ENCODE measurements around the gene B4GALNT4. TPM values are rescaled to one million over a fixed set of nuclear protein-coding genes. Genes with fewer than 3 reads are reported as not detected.
"Not testable (repeated sequence)": the region's sequence is repeated elsewhere in the genome, so short reads cannot be mapped to it uniquely, and the experiment has no call there.

B4GALNT4 gene
- total and polyA plus RNA-seq, 4 donors = 0.15 to 0.42 (median 0.42) TPM; not detected in 1

DNA sequence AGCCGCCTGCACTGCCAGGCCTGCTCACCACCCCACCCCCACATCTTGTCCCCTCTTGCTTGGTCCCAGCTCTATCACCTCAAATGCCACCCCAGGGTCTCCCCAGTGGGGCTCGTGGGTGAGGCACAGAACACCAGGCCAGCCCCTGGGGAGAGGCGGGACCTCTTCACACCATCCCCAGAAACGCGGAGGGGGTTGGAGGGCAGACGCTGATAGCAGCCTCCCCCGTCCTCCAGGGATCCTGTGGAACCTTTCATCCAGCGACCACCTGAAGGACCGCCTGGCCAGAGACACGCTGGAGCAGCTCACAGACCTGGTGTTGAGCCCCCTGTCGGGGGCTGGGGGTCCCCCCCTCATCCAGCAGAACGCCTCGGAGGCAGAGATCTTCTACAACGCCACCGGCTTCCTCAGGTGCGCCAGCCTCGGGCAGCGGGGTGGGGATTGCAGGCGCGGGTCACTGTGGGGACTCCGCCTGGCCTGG is 30.5 kb downstream of the B4GALNT4 start:
- H3K27ac ChIP-seq (ENCODE audit: low read depth in 1 of 2, low read length in 2 of 2) = no peak overlapping the region
- WGBS = 92% methylated on average over 21 of the region's 21 CpGs
- no peak overlapping the region for H3K9ac ChIP-seq (ENCODE audit: low read depth in 1 of 2, low read length in 2 of 2)
- H3K4me3 ChIP-seq (ENCODE audit: low read depth in 1 of 3, low read length in 3 of 3) = no peak overlapping the region
- no peak for TF ChIP-seq YY1 (IDR thresholded peaks at IDR 0.05)
- peaks cover 0 to under 1% (median 0%) of the 10 kb centered on the region in 4 donors for H3K36me3 ChIP-seq (ENCODE audit: control insufficient read depth in 4 of 4, insufficient read depth in 3 of 4, low read depth in 1 of 4, low read length in 3 of 4)
- H3K27me3 ChIP-seq (ENCODE audit: control insufficient read depth in 4 of 4, insufficient read depth in 4 of 4, low read length in 3 of 4) = peaks cover 0 to 3% (median 0%) of the 10 kb centered on the region in 4 donors
- no peaks in the 10 kb centered on the region for H3K9me3 ChIP-seq (ENCODE audit: control insufficient read depth in 4 of 4, low read length in 3 of 4)
- peaks cover 4 to 17% (median 9%) of the 10 kb centered on the region in 4 donors for H3K4me1 ChIP-seq (ENCODE audit: control insufficient read depth in 4 of 4, insufficient read depth in 4 of 4, low read length in 3 of 4)
- DNase-seq (ENCODE audit: low spot score) = no peak

GRCh38 chr11:400241-400689 is 31.0 kb downstream of the B4GALNT4 start:
- 92% methylated on average over 50 of the region's 50 CpGs for WGBS
- no peaks in the 10 kb centered on the region for H3K9me3 ChIP-seq (ENCODE audit: control insufficient read depth in 4 of 4, low read length in 3 of 4)
- DNase-seq (ENCODE audit: low spot score) = no peak
- no peak for TF ChIP-seq MAX (IDR thresholded peaks at IDR 0.05)
- no peak for TF ChIP-seq NR2F2 (IDR thresholded peaks at IDR 0.05)
- TF ChIP-seq HNF4A (conservative IDR thresholded peaks at IDR 0.05) = no peak
- no peak for TF ChIP-seq TAF1 (conservative IDR thresholded peaks at IDR 0.05)
- no peak for TF ChIP-seq GABPA (IDR thresholded peaks at IDR 0.05 in 1 of 2, conservative IDR thresholded peaks at IDR 0.05 in 1 of 2)
- no peak for TF ChIP-seq HNF4G (IDR thresholded peaks at IDR 0.05)
- no peak for TF ChIP-seq SP1 (IDR thresholded peaks at IDR 0.05)
- no peak for TF ChIP-seq YY1 (IDR thresholded peaks at IDR 0.05)
- TF ChIP-seq, protein P1, sequence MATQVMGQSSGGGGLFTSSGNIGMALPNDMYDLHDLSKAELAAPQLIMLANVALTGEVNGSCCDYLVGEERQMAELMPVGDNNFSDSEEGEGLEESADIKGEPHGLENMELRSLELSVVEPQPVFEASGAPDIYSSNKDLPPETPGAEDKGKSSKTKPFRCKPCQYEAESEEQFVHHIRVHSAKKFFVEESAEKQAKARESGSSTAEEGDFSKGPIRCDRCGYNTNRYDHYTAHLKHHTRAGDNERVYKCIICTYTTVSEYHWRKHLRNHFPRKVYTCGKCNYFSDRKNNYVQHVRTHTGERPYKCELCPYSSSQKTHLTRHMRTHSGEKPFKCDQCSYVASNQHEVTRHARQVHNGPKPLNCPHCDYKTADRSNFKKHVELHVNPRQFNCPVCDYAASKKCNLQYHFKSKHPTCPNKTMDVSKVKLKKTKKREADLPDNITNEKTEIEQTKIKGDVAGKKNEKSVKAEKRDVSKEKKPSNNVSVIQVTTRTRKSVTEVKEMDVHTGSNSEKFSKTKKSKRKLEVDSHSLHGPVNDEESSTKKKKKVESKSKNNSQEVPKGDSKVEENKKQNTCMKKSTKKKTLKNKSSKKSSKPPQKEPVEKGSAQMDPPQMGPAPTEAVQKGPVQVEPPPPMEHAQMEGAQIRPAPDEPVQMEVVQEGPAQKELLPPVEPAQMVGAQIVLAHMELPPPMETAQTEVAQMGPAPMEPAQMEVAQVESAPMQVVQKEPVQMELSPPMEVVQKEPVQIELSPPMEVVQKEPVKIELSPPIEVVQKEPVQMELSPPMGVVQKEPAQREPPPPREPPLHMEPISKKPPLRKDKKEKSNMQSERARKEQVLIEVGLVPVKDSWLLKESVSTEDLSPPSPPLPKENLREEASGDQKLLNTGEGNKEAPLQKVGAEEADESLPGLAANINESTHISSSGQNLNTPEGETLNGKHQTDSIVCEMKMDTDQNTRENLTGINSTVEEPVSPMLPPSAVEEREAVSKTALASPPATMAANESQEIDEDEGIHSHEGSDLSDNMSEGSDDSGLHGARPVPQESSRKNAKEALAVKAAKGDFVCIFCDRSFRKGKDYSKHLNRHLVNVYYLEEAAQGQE (IDR thresholded peaks at IDR 0.05) = no peak
- no peak for TF ChIP-seq RAD21 (IDR thresholded peaks at IDR 0.05)
- no peak for TF ChIP-seq ZBTB33 (IDR thresholded peaks at IDR 0.05)
- no peak for TF ChIP-seq JUND (IDR thresholded peaks at IDR 0.05)
- TF ChIP-seq RXRA (IDR thresholded peaks at IDR 0.05) = no peak
- no peak for TF ChIP-seq FOXA2 (IDR thresholded peaks at IDR 0.05)
- TF ChIP-seq EGR1 (IDR thresholded peaks at IDR 0.05; ENCODE audit: low read depth in 2 of 2) = no peak
- no peak for TF ChIP-seq FOXA1 (IDR thresholded peaks at IDR 0.05)
- no peak for TF ChIP-seq ATF3 (IDR thresholded peaks at IDR 0.05)
- no peak for TF ChIP-seq CTCF (IDR thresholded peaks at IDR 0.05; ENCODE audit: low read depth, low read length, missing input control)
- H3K36me3 ChIP-seq (ENCODE audit: control insufficient read depth in 4 of 4, insufficient read depth in 3 of 4, low read depth in 1 of 4, low read length in 3 of 4) = peaks cover 0 to 2% (median 0%) of the 10 kb centered on the region in 4 donors
- no peak overlapping the region for H3K27ac ChIP-seq (ENCODE audit: low read depth in 1 of 2, low read length in 2 of 2)
- peaks cover 0 to 3% (median 0%) of the 10 kb centered on the region in 4 donors for H3K27me3 ChIP-seq (ENCODE audit: control insufficient read depth in 4 of 4, insufficient read depth in 4 of 4, low read length in 3 of 4)
- peaks cover 6 to 21% (median 12%) of the 10 kb centered on the region in 4 donors for H3K4me1 ChIP-seq (ENCODE audit: control insufficient read depth in 4 of 4, insufficient read depth in 4 of 4, low read length in 3 of 4)
- no peak overlapping the region for H3K9ac ChIP-seq (ENCODE audit: low read depth in 1 of 2, low read length in 2 of 2)
- no peak overlapping the region for H3K4me3 ChIP-seq (ENCODE audit: low read depth in 1 of 3, low read length in 3 of 3)

DNA sequence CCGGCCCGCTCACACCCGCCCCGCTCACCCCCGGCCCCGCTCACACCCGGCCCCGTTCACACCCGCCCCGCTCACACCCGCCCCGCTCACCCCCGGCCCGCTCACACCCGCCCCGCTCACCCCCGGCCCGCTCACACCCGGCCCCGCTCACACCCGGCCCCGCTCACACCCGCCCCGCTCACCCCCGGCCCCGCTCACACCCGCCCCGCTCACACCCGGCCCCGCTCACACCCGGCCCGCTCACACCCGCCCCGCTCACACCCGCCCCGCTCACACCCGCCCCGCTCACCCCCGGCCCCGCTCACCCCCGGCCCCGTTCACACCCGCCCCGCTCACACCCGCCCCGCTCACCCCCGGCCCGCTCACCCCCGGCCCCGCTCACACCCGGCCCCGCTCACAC is 31.9 kb downstream of the B4GALNT4 start:
- H3K9me3 ChIP-seq (ENCODE audit: control insufficient read depth in 4 of 4, low read length in 3 of 4); H3K4me3 ChIP-seq (ENCODE audit: low read depth in 1 of 3, low read length in 3 of 3); DNase-seq (ENCODE audit: low spot score); H3K27ac ChIP-seq (ENCODE audit: low read depth in 1 of 2, low read length in 2 of 2); H3K9ac ChIP-seq (ENCODE audit: low read depth in 1 of 2, low read length in 2 of 2); H3K27me3 ChIP-seq (ENCODE audit: control insufficient read depth in 4 of 4, insufficient read depth in 4 of 4, low read length in 3 of 4); H3K36me3 ChIP-seq (ENCODE audit: control insufficient read depth in 4 of 4, insufficient read depth in 3 of 4, low read depth in 1 of 4, low read length in 3 of 4): not testable (repeated sequence)
- WGBS = 98% methylated on average over 42 of the region's 52 CpGs
- peaks cover 7 to 27% (median 20%) of the 10 kb centered on the region in 4 donors for H3K4me1 ChIP-seq (ENCODE audit: control insufficient read depth in 4 of 4, insufficient read depth in 4 of 4, low read length in 3 of 4)
